Measurements from ENCODE around the gene GRM5.
"Not testable (repeated sequence)": the region's sequence is repeated elsewhere in the genome, so short reads cannot be mapped to it uniquely, and the experiment has no call there.

The GRM5 gene

GRCh38 chr11:89065651-89066201 lies at the start of gene GRM5:
Gene GRM5 (minus strand): TSS chr11:89065982. CDS start chr11:89047872, 18,110 bp downstream.
- H2AFZ ChIP-seq (ENCODE audit: low read length); H3K27me3 ChIP-seq (ENCODE audit: insufficient read depth, low read length); H3K36me3 ChIP-seq (ENCODE audit: insufficient read depth, low read length); H3K27ac ChIP-seq (ENCODE audit: low read depth, low read length, poor library complexity, severe bottlenecking); H3K4me1 ChIP-seq (ENCODE audit: insufficient read depth, low read length, severe bottlenecking); H3K4me3 ChIP-seq (ENCODE audit: low read depth, low read length, poor library complexity, severe bottlenecking); H3K9me3 ChIP-seq (ENCODE audit: low read length); H4K20me1 ChIP-seq (ENCODE audit: insufficient read depth, low read length); H3K79me2 ChIP-seq (ENCODE audit: insufficient read depth, low read length); H3K9me2 ChIP-seq (ENCODE audit: low read depth, low read length); H3K9ac ChIP-seq (ENCODE audit: low read length); H3K4me2 ChIP-seq (ENCODE audit: low read length); H3F3A ChIP-seq (ENCODE audit: insufficient read depth, low read length): not testable (repeated sequence)

- not testable (repeated sequence) for H3K27me3 ChIP-seq (ENCODE audit: insufficient read depth, low read length); H3F3A ChIP-seq (ENCODE audit: insufficient read depth, low read length); H3K36me3 ChIP-seq (ENCODE audit: insufficient read depth, low read length); H3K79me2 ChIP-seq (ENCODE audit: insufficient read depth, low read length); H2AFZ ChIP-seq (ENCODE audit: low read length); H3K4me2 ChIP-seq (ENCODE audit: low read length); H3K9me3 ChIP-seq (ENCODE audit: low read length); H4K20me1 ChIP-seq (ENCODE audit: insufficient read depth, low read length); H3K9ac ChIP-seq (ENCODE audit: low read length); H3K4me3 ChIP-seq (ENCODE audit: low read depth, low read length, poor library complexity, severe bottlenecking); H3K27ac ChIP-seq (ENCODE audit: low read depth, low read length, poor library complexity, severe bottlenecking); H3K9me2 ChIP-seq (ENCODE audit: low read depth, low read length); H3K4me1 ChIP-seq (ENCODE audit: insufficient read depth, low read length, severe bottlenecking)
- TF ChIP-seq CTCF (IDR thresholded peaks at IDR 0.05; ENCODE audit: low read length) = peak; percentile 60
These were observed 32.2 kb upstream of the GRM5 start for GRCh38 chr11:89097956-89098355.

- not testable (repeated sequence) for H3K9me3 ChIP-seq (ENCODE audit: low read length); H3K4me3 ChIP-seq (ENCODE audit: low read depth, low read length, poor library complexity, severe bottlenecking); H3K9ac ChIP-seq (ENCODE audit: low read length); H4K20me1 ChIP-seq (ENCODE audit: insufficient read depth, low read length); H3F3A ChIP-seq (ENCODE audit: insufficient read depth, low read length); H3K9me2 ChIP-seq (ENCODE audit: low read depth, low read length); H3K36me3 ChIP-seq (ENCODE audit: insufficient read depth, low read length); H3K4me1 ChIP-seq (ENCODE audit: insufficient read depth, low read length, severe bottlenecking); H3K4me2 ChIP-seq (ENCODE audit: low read length); H3K27ac ChIP-seq (ENCODE audit: low read depth, low read length, poor library complexity, severe bottlenecking); H3K27me3 ChIP-seq (ENCODE audit: insufficient read depth, low read length); H2AFZ ChIP-seq (ENCODE audit: low read length); H3K79me2 ChIP-seq (ENCODE audit: insufficient read depth, low read length)
These were observed 28.0 kb upstream of the GRM5 start for GRCh38 chr11:89093806-89094205.

GRCh38 chr11:89084951-89085350 lies 19.2 kb upstream of the GRM5 start:
- H3K36me3 ChIP-seq (ENCODE audit: insufficient read depth, low read length); H3K4me2 ChIP-seq (ENCODE audit: low read length); H2AFZ ChIP-seq (ENCODE audit: low read length); H3K9me3 ChIP-seq (ENCODE audit: low read length); H3K9me2 ChIP-seq (ENCODE audit: low read depth, low read length); H3K79me2 ChIP-seq (ENCODE audit: insufficient read depth, low read length); H3F3A ChIP-seq (ENCODE audit: insufficient read depth, low read length); H3K27me3 ChIP-seq (ENCODE audit: insufficient read depth, low read length); H3K27ac ChIP-seq (ENCODE audit: low read depth, low read length, poor library complexity, severe bottlenecking); H4K20me1 ChIP-seq (ENCODE audit: insufficient read depth, low read length); H3K9ac ChIP-seq (ENCODE audit: low read length); H3K4me1 ChIP-seq (ENCODE audit: insufficient read depth, low read length, severe bottlenecking); H3K4me3 ChIP-seq (ENCODE audit: low read depth, low read length, poor library complexity, severe bottlenecking): not testable (repeated sequence)

- not testable (repeated sequence) for H3K4me3 ChIP-seq (ENCODE audit: low read depth, low read length, poor library complexity, severe bottlenecking); H3K9me3 ChIP-seq (ENCODE audit: low read length); H3F3A ChIP-seq (ENCODE audit: insufficient read depth, low read length); H4K20me1 ChIP-seq (ENCODE audit: insufficient read depth, low read length); H3K9me2 ChIP-seq (ENCODE audit: low read depth, low read length); H3K27me3 ChIP-seq (ENCODE audit: insufficient read depth, low read length); H2AFZ ChIP-seq (ENCODE audit: low read length); H3K9ac ChIP-seq (ENCODE audit: low read length); H3K27ac ChIP-seq (ENCODE audit: low read depth, low read length, poor library complexity, severe bottlenecking); H3K79me2 ChIP-seq (ENCODE audit: insufficient read depth, low read length); H3K4me1 ChIP-seq (ENCODE audit: insufficient read depth, low read length, severe bottlenecking); H3K4me2 ChIP-seq (ENCODE audit: low read length); H3K36me3 ChIP-seq (ENCODE audit: insufficient read depth, low read length)
These were observed 5.1 kb upstream of the GRM5 start for GRCh38 chr11:89070911-89071310.
